ENCODE results near the gene ZNF454. TPM values are rescaled to one million over a fixed set of nuclear protein-coding genes. Genes with fewer than 3 reads are reported as not detected.

The ZNF454 gene
- total RNA-seq, 1 experiment from 2014 or later, result 0.61 TPM

DNA sequence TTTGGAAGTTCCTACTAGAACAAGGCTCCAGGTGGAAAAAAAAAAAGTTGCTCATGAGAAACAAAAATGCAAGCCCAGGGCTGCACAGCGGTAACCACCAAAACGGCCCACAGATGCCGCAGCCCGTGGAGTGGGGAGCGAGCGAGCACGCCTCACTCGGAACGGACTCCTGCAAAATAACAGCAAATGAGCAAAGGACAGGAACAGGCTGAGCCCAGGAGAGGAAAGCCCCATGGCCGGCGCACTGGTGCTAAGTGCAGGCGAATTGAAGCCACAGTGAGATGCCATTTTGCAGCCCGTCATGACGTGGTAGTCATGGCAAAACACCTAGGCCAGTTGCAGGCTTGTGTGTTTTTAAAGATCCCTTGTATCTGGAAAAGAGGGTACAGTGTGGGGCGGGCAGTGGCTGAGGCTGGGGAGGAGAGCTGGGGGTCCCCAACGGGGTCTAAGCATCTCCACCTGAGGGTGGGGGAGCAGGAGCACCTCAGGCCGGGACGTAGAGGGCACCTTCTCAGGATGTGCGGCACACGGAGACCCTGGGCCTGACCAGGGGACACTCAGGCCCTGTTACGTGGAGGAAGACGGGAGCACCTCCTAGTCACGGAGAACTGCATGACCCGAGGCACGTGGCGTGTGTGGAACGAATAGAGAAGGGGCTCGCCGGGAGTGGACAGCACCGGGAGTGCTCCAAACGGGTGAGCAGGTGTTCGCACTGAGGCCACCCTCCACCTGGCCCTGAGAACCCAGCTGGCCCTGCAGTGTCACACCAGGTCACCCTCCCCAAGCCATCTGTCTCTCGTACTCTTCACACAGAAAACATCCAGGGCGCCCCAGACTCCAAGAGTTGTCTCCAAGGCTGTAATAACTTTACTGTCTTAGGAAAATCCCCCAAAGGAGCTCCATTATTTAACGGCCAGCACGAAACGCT, 43.4 kb downstream of the ZNF454 start:
- H2AFZ ChIP-seq (ENCODE audit: low read depth, low read length, poor library complexity, severe bottlenecking), result no peak overlapping the region
- no peaks in the 10 kb centered on the region for H3K27me3 ChIP-seq (ENCODE audit: insufficient read depth, low read length)
- no peak overlapping the region for H3K27ac ChIP-seq (ENCODE audit: low read depth, low read length)
- CTCF ChIA-PET, result no interaction called here
- intact Hi-C loops (cut with micrococcal nuclease), result no loop called here
- H3K4me3 ChIP-seq (replicated peaks in 1 of 2; ENCODE audit: low read depth in 1 of 2, low read length in 2 of 2), result no peak overlapping the region
- H3K79me2 ChIP-seq (ENCODE audit: insufficient read depth, low read length), result no peaks in the 10 kb centered on the region
- DNase-seq (ENCODE audit: low read depth, low spot score), result no peak
- no peaks in the 10 kb centered on the region for H4K20me1 ChIP-seq (ENCODE audit: insufficient read depth)
- ATAC-seq, result no peak
- H3K9ac ChIP-seq (ENCODE audit: low read length), result no peak overlapping the region
- H3K4me2 ChIP-seq (ENCODE audit: low read length), result no peak overlapping the region
- no TSS peak for BruUV-seq (replicated peaks)
- H3K4me1 ChIP-seq (ENCODE audit: control insufficient read depth in 1 of 2, insufficient read depth in 2 of 2, low read length in 2 of 2), result no peaks in the 10 kb centered on the region
- TF ChIP-seq EGR1 (IDR thresholded peaks at IDR 0.05; ENCODE audit: low read depth) (no peak), SRF (IDR thresholded peaks at IDR 0.05; ENCODE audit: low read depth) (no peak), CBX3 (IDR thresholded peaks at IDR 0.05; ENCODE audit: low read depth) (no peak)
- TF ChIP-seq, protein P1, sequence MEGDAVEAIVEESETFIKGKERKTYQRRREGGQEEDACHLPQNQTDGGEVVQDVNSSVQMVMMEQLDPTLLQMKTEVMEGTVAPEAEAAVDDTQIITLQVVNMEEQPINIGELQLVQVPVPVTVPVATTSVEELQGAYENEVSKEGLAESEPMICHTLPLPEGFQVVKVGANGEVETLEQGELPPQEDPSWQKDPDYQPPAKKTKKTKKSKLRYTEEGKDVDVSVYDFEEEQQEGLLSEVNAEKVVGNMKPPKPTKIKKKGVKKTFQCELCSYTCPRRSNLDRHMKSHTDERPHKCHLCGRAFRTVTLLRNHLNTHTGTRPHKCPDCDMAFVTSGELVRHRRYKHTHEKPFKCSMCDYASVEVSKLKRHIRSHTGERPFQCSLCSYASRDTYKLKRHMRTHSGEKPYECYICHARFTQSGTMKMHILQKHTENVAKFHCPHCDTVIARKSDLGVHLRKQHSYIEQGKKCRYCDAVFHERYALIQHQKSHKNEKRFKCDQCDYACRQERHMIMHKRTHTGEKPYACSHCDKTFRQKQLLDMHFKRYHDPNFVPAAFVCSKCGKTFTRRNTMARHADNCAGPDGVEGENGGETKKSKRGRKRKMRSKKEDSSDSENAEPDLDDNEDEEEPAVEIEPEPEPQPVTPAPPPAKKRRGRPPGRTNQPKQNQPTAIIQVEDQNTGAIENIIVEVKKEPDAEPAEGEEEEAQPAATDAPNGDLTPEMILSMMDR (IDR thresholded peaks at IDR 0.05 in 2 of 3, conservative IDR thresholded peaks at IDR 0.05 in 1 of 3; ENCODE audit: borderline replicate concordance in 1 of 3, insufficient read depth in 1 of 3, low read depth in 2 of 3, low read length in 2 of 3), result no peak
- RAD21 ChIA-PET (ENCODE audit: low non-redundant PET in 1 of 2, low total read pairs in 2 of 2, uncharacterized antibody in 2 of 2, unreplicated experiment in 2 of 2), result no interaction called here
- peaks cover 4 to 11% of the 10 kb centered on the region in 2 experiments; a peak in 2 of 4 replicates for H3K9me3 ChIP-seq (ENCODE audit: control insufficient read depth in 1 of 2, insufficient read depth in 1 of 2, low read depth in 1 of 2, low read length in 2 of 2)
- H3K36me3 ChIP-seq (ENCODE audit: control insufficient read depth in 1 of 2, insufficient read depth in 2 of 2, low read length in 2 of 2), result no peaks in the 10 kb centered on the region
- POLR2A ChIA-PET, result no interaction called here
- H3K9me2 ChIP-seq (ENCODE audit: insufficient read depth), result no peaks in the 10 kb centered on the region

DNA sequence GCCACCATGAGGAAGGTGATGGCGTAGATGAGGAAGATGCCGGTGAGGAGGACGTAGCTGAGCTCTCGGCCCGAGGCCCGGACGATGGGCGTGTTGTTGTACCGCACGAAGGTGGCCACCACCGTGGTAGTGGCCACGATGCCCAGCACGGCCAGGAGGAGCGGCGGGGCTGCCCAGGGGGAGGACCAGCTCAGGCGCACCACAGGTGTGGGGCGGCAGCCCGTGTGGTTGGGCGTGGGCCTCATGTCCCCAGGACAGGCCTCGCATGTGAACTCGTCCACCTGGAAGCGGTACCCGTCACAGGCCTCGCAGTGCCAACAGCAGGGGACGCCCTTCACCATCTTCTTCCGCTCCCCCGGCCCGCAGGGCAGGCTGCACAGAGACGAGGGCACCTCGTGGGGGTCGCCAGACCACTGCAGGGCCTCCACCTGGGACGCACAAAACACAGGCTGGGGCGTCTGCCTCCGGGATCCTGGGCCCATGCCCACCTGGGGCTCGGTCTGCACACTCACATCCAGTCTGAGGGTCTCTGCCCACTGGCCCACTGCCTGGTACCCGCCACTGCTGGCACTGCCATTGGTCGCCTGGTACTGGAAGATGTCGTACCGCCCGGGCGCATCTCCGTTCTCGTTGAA, 45.4 kb downstream of the ZNF454 start:
- H3K27ac ChIP-seq (ENCODE audit: low read depth, low read length), result no peak overlapping the region
- H3K27me3 ChIP-seq (ENCODE audit: insufficient read depth, low read length), result no peaks in the 10 kb centered on the region
- H3K9me2 ChIP-seq (ENCODE audit: insufficient read depth), result no peaks in the 10 kb centered on the region
- DNase-seq (ENCODE audit: low read depth, low spot score) (no peak), ATAC-seq (no peak)
- no peaks in the 10 kb centered on the region for H3K4me1 ChIP-seq (ENCODE audit: control insufficient read depth in 1 of 2, insufficient read depth in 2 of 2, low read length in 2 of 2)
- no peak overlapping the region for H2AFZ ChIP-seq (ENCODE audit: low read depth, low read length, poor library complexity, severe bottlenecking)
- ChIA-PET RAD21 (ENCODE audit: low non-redundant PET in 1 of 2, low total read pairs in 2 of 2, uncharacterized antibody in 2 of 2, unreplicated experiment in 2 of 2) (no interaction called here), POLR2A (no interaction called here), CTCF (no interaction called here)
- H3K4me2 ChIP-seq (ENCODE audit: low read length), result no peak overlapping the region
- intact Hi-C loops (cut with micrococcal nuclease), result no loop called here
- no peak overlapping the region for H3K9ac ChIP-seq (ENCODE audit: low read length)
- no peak overlapping the region for H3K4me3 ChIP-seq (replicated peaks in 1 of 2; ENCODE audit: low read depth in 1 of 2, low read length in 2 of 2)
- H3K79me2 ChIP-seq (ENCODE audit: insufficient read depth, low read length), result no peaks in the 10 kb centered on the region
- H3K36me3 ChIP-seq (ENCODE audit: control insufficient read depth in 1 of 2, insufficient read depth in 2 of 2, low read length in 2 of 2), result no peaks in the 10 kb centered on the region
- no TSS peak for BruUV-seq (replicated peaks)
- no peaks in the 10 kb centered on the region for H4K20me1 ChIP-seq (ENCODE audit: insufficient read depth)
- H3K9me3 ChIP-seq (ENCODE audit: control insufficient read depth in 1 of 2, insufficient read depth in 1 of 2, low read depth in 1 of 2, low read length in 2 of 2), result peaks cover 4 to 11% of the 10 kb centered on the region in 2 experiments; a peak in 2 of 4 replicates
- TF ChIP-seq SP1 (IDR thresholded peaks at IDR 0.05; ENCODE audit: low read depth) (no peak), ZNF274 (IDR thresholded peaks at IDR 0.05; ENCODE audit: low read depth, low read length) (no peak), YY1 (IDR thresholded peaks at IDR 0.05; ENCODE audit: extremely low read depth, insufficient replicate concordance, low read depth, low read length) (no peak), CEBPB (IDR thresholded peaks at IDR 0.05; ENCODE audit: low read depth) (no peak), CBX3 (IDR thresholded peaks at IDR 0.05; ENCODE audit: low read depth) (no peak), EGR1 (IDR thresholded peaks at IDR 0.05; ENCODE audit: low read depth) (no peak), SIN3A (IDR thresholded peaks at IDR 0.05; ENCODE audit: low read depth) (no peak)
- TF ChIP-seq, protein P1 (IDR thresholded peaks at IDR 0.05 in 2 of 3, conservative IDR thresholded peaks at IDR 0.05 in 1 of 3; ENCODE audit: borderline replicate concordance in 1 of 3, insufficient read depth in 1 of 3, low read depth in 2 of 3, low read length in 2 of 3), result no peak
- TF ChIP-seq, protein P2, sequence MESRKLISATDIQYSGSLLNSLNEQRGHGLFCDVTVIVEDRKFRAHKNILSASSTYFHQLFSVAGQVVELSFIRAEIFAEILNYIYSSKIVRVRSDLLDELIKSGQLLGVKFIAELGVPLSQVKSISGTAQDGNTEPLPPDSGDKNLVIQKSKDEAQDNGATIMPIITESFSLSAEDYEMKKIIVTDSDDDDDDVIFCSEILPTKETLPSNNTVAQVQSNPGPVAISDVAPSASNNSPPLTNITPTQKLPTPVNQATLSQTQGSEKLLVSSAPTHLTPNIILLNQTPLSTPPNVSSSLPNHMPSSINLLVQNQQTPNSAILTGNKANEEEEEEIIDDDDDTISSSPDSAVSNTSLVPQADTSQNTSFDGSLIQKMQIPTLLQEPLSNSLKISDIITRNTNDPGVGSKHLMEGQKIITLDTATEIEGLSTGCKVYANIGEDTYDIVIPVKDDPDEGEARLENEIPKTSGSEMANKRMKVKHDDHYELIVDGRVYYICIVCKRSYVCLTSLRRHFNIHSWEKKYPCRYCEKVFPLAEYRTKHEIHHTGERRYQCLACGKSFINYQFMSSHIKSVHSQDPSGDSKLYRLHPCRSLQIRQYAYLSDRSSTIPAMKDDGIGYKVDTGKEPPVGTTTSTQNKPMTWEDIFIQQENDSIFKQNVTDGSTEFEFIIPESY (IDR thresholded peaks at IDR 0.05; ENCODE audit: extremely low read depth, insufficient replicate concordance, low read length), result no peak
